Liver (tissue), 9 donors: ENCODE results near the gene CREB3L2. TPM values are rescaled to one million over a fixed set of nuclear protein-coding genes. Genes with fewer than 3 reads are reported as not detected.
"Not testable (repeated sequence)": the region's sequence is repeated elsewhere in the genome, so short reads cannot be mapped to it uniquely, and the experiment has no call there.

ENCODE experiments used
- DNase-seq: peaks from one replicate; pipeline ENCODE4 v3.0.0-alpha.2; 2017; ENCODE audit warnings: low spot score
- H3K27ac ChIP-seq, 2 donors: one replicate each; pipeline ENCODE4 v1.7.0; 2013; ENCODE audit warnings: inconsistent platforms in 2 of 2, low read length in 2 of 2, control low read depth in 1 of 2, low read depth in 1 of 2, mild to moderate bottlenecking in 1 of 2
- H3K27me3 ChIP-seq, 4 donors: one replicate each; pipeline versions ENCODE4 v1.6.1 to v1.7.0; 2013; ENCODE audit warnings: low read length in 3 of 4, inconsistent platforms in 1 of 4, mild to moderate bottlenecking in 1 of 4, moderate library complexity in 1 of 4; ENCODE audit not compliant: control insufficient read depth in 4 of 4, insufficient read depth in 4 of 4
- H3K36me3 ChIP-seq, 4 donors: one replicate each; pipeline versions ENCODE4 v1.6.1 to v1.7.0; 2013; ENCODE audit warnings: low read length in 3 of 4, mild to moderate bottlenecking in 3 of 4, low read depth in 1 of 4, moderate library complexity in 1 of 4; ENCODE audit not compliant: control insufficient read depth in 4 of 4, insufficient read depth in 3 of 4
- H3K4me1 ChIP-seq, 4 donors: one replicate each; pipeline versions ENCODE4 v1.6.1 to v1.7.0; 2013; ENCODE audit warnings: low read length in 3 of 4, mild to moderate bottlenecking in 3 of 4, moderate library complexity in 1 of 4; ENCODE audit not compliant: control insufficient read depth in 4 of 4, insufficient read depth in 4 of 4
- H3K4me3 ChIP-seq, 3 donors: one replicate each; pipeline versions ENCODE4 v1.6.1 to v1.7.0; 2013; ENCODE audit warnings: low read length in 3 of 3, control low read depth in 1 of 3, low read depth in 1 of 3, mild to moderate bottlenecking in 1 of 3
- H3K9ac ChIP-seq, 2 donors: one replicate each; pipeline ENCODE4 v1.7.0; 2013; ENCODE audit warnings: low read length in 2 of 2, mild to moderate bottlenecking in 2 of 2, moderate library complexity in 2 of 2, control low read depth in 1 of 2, low read depth in 1 of 2
- H3K9me3 ChIP-seq, 4 donors: one replicate each; pipeline versions ENCODE4 v1.6.1 to v1.7.0; 2013; ENCODE audit warnings: low read length in 3 of 4; ENCODE audit not compliant: control insufficient read depth in 4 of 4
- ATF3 ChIP-seq: IDR thresholded peaks from 2 replicates; pipeline ENCODE4 v1.6.1; 2016; ENCODE audit warnings: antibody characterized with exemption
- CTCF ChIP-seq: fragments of 150-350 bp; IDR thresholded peaks from 2 replicates; pipeline ENCODE4 v1.5.1; 2017; ENCODE audit warnings: improper control_type of control experiment, low read depth, low read length; ENCODE audit not compliant: missing input control
- EGR1 ChIP-seq, 2 donors: IDR thresholded peaks; 2 replicates each; pipeline ENCODE4 v1.6.1; 2016 to 2018; ENCODE audit warnings: antibody characterized with exemption in 2 of 2, low read depth in 2 of 2
- FOXA1 ChIP-seq: IDR thresholded peaks from 2 replicates; pipeline ENCODE4 v1.6.1; 2016; ENCODE audit warnings: antibody characterized with exemption
- FOXA2 ChIP-seq: IDR thresholded peaks from 2 replicates; pipeline ENCODE4 v1.6.1; 2016; ENCODE audit warnings: antibody characterized with exemption
- GABPA ChIP-seq, 2 donors: IDR thresholded peaks in 1 of 2; conservative IDR thresholded peaks in 1 of 2; 2 replicates each; pipeline ENCODE4 v1.6.1; 2016; ENCODE audit warnings: antibody characterized with exemption in 2 of 2, mild to moderate bottlenecking in 1 of 2, moderate library complexity in 1 of 2
- HNF4A ChIP-seq, 2 donors: conservative IDR thresholded peaks; 2 replicates each; pipeline ENCODE4 v1.6.1; 2016; ENCODE audit warnings: antibody characterized with exemption in 2 of 2, mild to moderate bottlenecking in 2 of 2
- HNF4G ChIP-seq: IDR thresholded peaks from 2 replicates; pipeline ENCODE4 v1.6.1; 2016; ENCODE audit warnings: antibody characterized with exemption
- JUND ChIP-seq, 2 donors: IDR thresholded peaks; 2 replicates each; pipeline ENCODE4 v1.6.1; 2016; ENCODE audit warnings: antibody characterized with exemption in 2 of 2
- MAX ChIP-seq: IDR thresholded peaks from 2 replicates; pipeline ENCODE4 v1.6.1; 2016; ENCODE audit warnings: antibody characterized with exemption
- NR2F2 ChIP-seq: IDR thresholded peaks from 2 replicates; pipeline ENCODE4 v1.6.1; 2016; ENCODE audit warnings: antibody characterized with exemption
- RAD21 ChIP-seq, 2 donors: IDR thresholded peaks; 2 replicates each; pipeline ENCODE4 v1.6.1; 2016; ENCODE audit warnings: antibody characterized with exemption in 2 of 2, mild to moderate bottlenecking in 2 of 2
- REST ChIP-seq: IDR thresholded peaks from 2 replicates; pipeline ENCODE4 v1.6.1; 2016; ENCODE audit warnings: antibody characterized with exemption, mild to moderate bottlenecking
- RXRA ChIP-seq, 2 donors: IDR thresholded peaks; 2 replicates each; pipeline ENCODE4 v1.6.1; 2017 to 2018; ENCODE audit warnings: antibody characterized with exemption in 2 of 2, mild to moderate bottlenecking in 1 of 2
- SP1 ChIP-seq: IDR thresholded peaks from 2 replicates; pipeline ENCODE4 v1.6.1; 2018; ENCODE audit warnings: antibody characterized with exemption, mild to moderate bottlenecking
- TAF1 ChIP-seq: conservative IDR thresholded peaks from 2 replicates; pipeline ENCODE4 v1.6.1; 2016; ENCODE audit warnings: antibody characterized with exemption, mild to moderate bottlenecking
- YY1 ChIP-seq: IDR thresholded peaks from 2 replicates; pipeline ENCODE4 v1.6.1; 2016; ENCODE audit warnings: antibody characterized with exemption, mild to moderate bottlenecking
- ZBTB33 ChIP-seq: IDR thresholded peaks from 2 replicates; pipeline ENCODE4 v1.6.1; 2016; ENCODE audit warnings: antibody characterized with exemption
- WGBS: extraction: QIAGEN DNeasy Blood & Tissue Kit; methylation state at CpG from one replicate; pipeline ENCODE4 v1.1.7; 2013; 5-methylcytosine and 5-hydroxymethylcytosine counted together
- polyA plus RNA-seq, 2 donors: library from polyadenylated mRNA; stranded (reverse) in 1 of 2; unstranded in 1 of 2; fragments of 200-250 nt in 1 of 2; fragments of >200 nt in 1 of 2; fragmentation: Nextera tagmentation in 1 of 2; extraction: Ambion mirVana in 1 of 2; gene quantifications; one replicate each; pipeline versions ENCODE4 v1.2.1 to v1.2.3, GENCODE V29; 2013 to 2015
- total RNA-seq, 2 donors: library from RNA; depleted of rRNA; stranded (reverse); fragments of >200 nt; gene quantifications; one replicate each; pipeline ENCODE4 v1.2.3, GENCODE V29; 2014
- donor health status: healthy.
- donor health status: healthy.
- donor health status: healthy.
- donor health status: healthy.
- donor health status: healthy.

The CREB3L2 gene
- total and polyA plus RNA-seq, 4 donors: 6.7 to 16.6 (median 9.9) TPM

GRCh38 chr7:137983323-137984008 lies 18.4 kb downstream of the CREB3L2 start (continued):
- no peak for TF ChIP-seq MAX
- TF ChIP-seq RXRA (IDR thresholded peaks at IDR 0.05): no peak
- TF ChIP-seq JUND (IDR thresholded peaks at IDR 0.05): no peak

- H3K36me3 ChIP-seq, H3K27me3 ChIP-seq, DNase-seq, H3K4me3 ChIP-seq, H3K9me3 ChIP-seq, H3K27ac ChIP-seq, H3K9ac ChIP-seq: not testable (repeated sequence)
- WGBS: 95% methylated on average over 6 of the region's 6 CpGs
- H3K4me1 ChIP-seq: peaks cover 13 to 25% (median 24%) of the 10 kb centered on the region in 4 donors
Measured at GRCh38 chr7:137982394-137982793, 19.5 kb downstream of the CREB3L2 start.

GRCh38 chr7:137981668-137982067 lies 20.2 kb downstream of the CREB3L2 start:
- DNase-seq: no peak
- Histone ChIP-seq H3K9me3 (no peaks in the 10 kb centered on the region), H3K27me3 (no peaks in the 10 kb centered on the region), H3K36me3 (no peaks in the 10 kb centered on the region), H3K4me1 (peaks cover 14 to 24% (median 20%) of the 10 kb centered on the region in 4 donors), H3K9ac (no peak overlapping the region), H3K27ac (peak overlapping the region in 1 of 2 donors; percentile 7), H3K4me3 (no peak overlapping the region)
- WGBS: 80% methylated on average over 4 of the region's 4 CpGs
- TF ChIP-seq RAD21 (IDR thresholded peaks at IDR 0.05) (no peak), TAF1 (no peak), SP1 (no peak), HNF4G (no peak), ZBTB33 (no peak), RXRA (IDR thresholded peaks at IDR 0.05) (no peak), HNF4A (conservative IDR thresholded peaks at IDR 0.05) (no peak), YY1 (no peak), FOXA2 (no peak), MAX (no peak), GABPA (IDR thresholded peaks at IDR 0.05 in 1 of 2, conservative IDR thresholded peaks at IDR 0.05 in 1 of 2) (no peak), REST (no peak), EGR1 (IDR thresholded peaks at IDR 0.05; ENCODE audit: low read depth in 2 of 2) (no peak), NR2F2 (no peak), CTCF (no peak), ATF3 (no peak), FOXA1 (no peak), JUND (IDR thresholded peaks at IDR 0.05) (no peak)
